ENCODE results near the gene DPP6.

DNA sequence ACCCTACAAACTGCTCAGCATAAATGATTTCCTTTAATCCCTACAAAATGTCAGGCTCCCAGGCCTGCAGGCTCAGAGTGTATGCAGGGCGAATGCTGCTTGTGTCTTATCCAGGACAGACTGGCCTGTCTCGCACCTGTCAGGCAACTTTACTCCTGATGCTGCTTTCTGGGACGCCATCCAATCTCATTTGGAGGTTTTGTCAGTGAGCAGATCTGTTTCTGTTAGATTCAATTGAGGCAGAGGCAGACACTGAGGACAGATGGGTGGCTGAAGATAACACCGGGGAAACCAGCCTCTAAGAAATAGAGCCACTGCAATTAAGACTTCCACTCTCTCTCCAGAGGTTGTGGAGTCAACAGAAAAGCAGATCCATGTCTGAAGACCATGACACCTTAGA is 115.6 kb downstream of the DPP6 start:
- TF ChIP-seq POLR2A (IDR thresholded peaks at IDR 0.05) (no peak), POLR2AphosphoS5 (IDR thresholded peaks at IDR 0.05) (no peak)

Data from transverse colon (tissue), 3 donors.